A549 treated with Mapracorat at 1 μM for 4 hours (cell line): ENCODE measurements around the gene IP6K1. TPM values are rescaled to one million over a fixed set of nuclear protein-coding genes. Genes with fewer than 3 reads are reported as not detected.

Experiments
- total RNA-seq: library from RNA; stranded (reverse); fragments of 200-300 nt; extraction: Qiagen RNA extraction; gene quantifications from 5 replicates; pipeline ENCODE4 v1.2.3, GENCODE V29; 2022

The IP6K1 gene
- total RNA-seq, result 19.0 to 22.9 TPM (median 21.8 TPM) in 5 replicates

DNA sequence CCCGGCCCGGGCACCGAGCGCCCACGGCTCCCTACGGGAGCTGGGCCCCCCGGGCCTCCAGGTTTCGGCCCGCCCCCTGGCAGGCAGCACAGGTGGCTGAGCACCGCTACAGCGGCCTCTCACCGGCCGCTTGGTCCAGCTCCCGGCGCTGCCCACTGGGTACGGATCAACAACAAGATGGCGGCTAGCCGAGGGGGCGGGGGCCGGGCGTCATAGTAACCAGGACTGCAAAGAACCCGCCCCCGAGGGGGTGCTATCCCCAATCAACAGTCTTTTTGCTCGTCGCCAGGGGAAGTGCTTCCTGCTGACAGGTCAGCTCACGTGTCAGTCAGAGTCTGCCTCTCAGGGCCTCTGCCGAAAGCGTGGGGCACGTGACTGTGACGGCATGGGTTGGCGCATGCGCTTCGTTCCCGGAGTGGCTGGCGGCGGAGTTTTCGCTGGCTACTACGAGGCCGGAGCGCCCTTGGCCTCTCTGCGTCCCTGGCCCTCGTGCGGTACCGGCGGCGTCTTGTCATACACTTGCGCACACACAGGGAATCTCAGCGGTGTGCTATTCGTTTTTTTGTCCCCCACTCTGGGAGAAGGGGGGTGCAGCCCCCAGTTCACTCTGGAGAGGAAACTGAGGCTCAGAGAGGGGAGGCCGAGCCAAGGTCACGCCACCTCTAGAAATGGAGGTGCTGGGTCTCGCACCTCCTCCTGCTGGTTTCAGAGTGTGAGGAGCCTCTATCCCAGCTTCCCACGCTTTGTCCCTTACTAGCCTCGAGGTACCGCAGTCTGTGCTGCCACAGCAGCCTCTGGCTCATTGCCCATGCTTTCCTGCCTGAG, at the start of gene IP6K1:
Gene IP6K1, minus strand, starts transcription at position 186 of the 825 bp plus-strand sequence. CDS start 38,502 bp downstream, outside the sequence.

DNA sequence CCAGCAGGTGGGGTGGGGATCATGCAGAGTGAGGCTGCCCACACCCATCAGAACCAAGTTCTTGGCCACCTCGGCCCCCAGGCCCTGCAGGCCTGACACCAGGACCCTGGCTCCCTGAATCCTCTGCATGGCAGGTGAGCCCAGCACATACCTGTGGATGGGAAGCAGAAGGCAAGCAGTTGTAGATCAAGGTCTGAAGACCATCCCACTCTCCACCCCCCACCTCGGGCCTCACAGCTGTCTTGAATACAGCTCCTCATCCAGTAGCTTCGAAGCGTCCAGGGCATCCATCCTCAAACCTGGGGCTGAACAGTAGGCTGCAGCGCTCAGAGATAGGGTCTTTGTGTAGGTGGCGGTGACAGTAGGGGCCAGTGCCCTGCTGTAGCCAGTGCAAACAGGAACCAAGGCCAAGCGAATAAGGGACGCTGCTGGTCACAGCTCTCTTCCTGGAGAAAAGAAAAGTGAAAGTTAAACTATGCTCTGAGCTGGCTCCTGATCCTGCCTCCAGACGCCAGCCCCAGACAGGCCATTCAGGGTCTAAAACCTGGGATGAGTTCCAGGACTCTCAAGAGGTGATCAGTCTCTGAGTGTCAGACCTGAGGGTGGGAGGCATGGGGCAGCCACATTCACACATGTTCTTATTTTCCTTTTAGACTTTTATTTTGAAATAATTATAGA, 27.3 kb upstream of the IP6K1 start, which contains the start of gene UBA7:
Gene UBA7, minus strand, starts transcription at position 457 of the 678 bp plus-strand sequence. Its CDS starts 166 bp downstream, at position 291.

GRCh38 chr3:49802719-49803464, 16.6 kb upstream of the IP6K1 start, which contains the start of gene INKA1:
INKA1 (plus strand) TSS chr3:49803261; CDS start chr3:49803393, 132 bp downstream.

DNA sequence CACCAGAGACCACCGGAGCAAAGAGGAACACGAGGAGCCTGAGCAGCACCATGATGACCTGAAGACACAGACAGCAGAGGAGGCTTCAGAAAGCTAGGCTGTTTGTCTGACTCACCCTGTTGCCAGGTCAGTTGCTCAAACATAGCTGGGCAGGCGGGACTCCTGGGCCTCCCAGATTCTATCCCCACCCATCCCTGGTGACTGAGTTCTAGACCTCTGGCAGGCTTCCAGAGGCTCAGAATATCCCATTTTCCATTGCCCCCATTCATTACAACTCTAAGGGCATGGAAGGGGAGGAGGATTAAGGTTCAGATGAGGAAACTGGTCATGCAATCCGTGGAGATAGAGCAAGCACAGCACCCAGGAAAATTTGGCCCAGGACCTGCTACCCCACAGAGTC, 13.4 kb upstream of the IP6K1 start, which contains the start of gene CDHR4:
Gene CDHR4, minus strand, starts transcription at position 113 of the 400 bp plus-strand sequence. Its CDS starts 61 bp downstream, at position 52.

GRCh38 chr3:49723628-49724551, 62.5 kb downstream of the IP6K1 start, which contains the start of gene GMPPB:
GMPPB (minus strand) TSS chr3:49723951; CDS start chr3:49723726, 225 bp downstream.

GRCh38 chr3:49719214-49719884, 67.0 kb downstream of the IP6K1 start, which contains the start of gene AMIGO3:
AMIGO3 (minus strand) TSS chr3:49719684; CDS start chr3:49719465, 219 bp downstream.

GRCh38 chr3:49689046-49689907, 97.1 kb downstream of the IP6K1 start, which contains the start of the genes MST1 and RNF123:
MST1 (minus strand) TSS chr3:49689474; CDS start chr3:49688691, 783 bp downstream.
RNF123 (plus strand) TSS chr3:49689557; CDS start chr3:49691166, 1,609 bp downstream.

Other genes starting within 250 kb of the IP6K1 start
- gene BSN, start 232.1 kb downstream of the IP6K1 start, total RNA-seq, result 0.09 to 0.41 TPM (median 0.13 TPM) in 5 replicates
- gene APEH, start 112.2 kb downstream of the IP6K1 start, total RNA-seq, result 59.7 to 71.2 TPM (median 63.7 TPM) in 5 replicates
- gene MST1, start 97.1 kb downstream of the IP6K1 start, total RNA-seq, result 1.3 to 1.9 TPM (median 1.6 TPM) in 5 replicates
- 10.2 to 16.4 TPM (median 14.9 TPM) in 5 replicates for gene RNF123, start 97.0 kb downstream of the IP6K1 start, total RNA-seq
- 0.17 to 1.5 TPM (median 0.82 TPM) in 5 replicates for gene AMIGO3, start 66.9 kb downstream of the IP6K1 start, total RNA-seq
- gene GMPPB, start 62.6 kb downstream of the IP6K1 start, total RNA-seq, result 14.4 to 20.6 TPM (median 19.5 TPM) in 5 replicates
- 0.10 to 0.64 TPM (median 0.22 TPM) in 5 replicates for gene CDHR4, start 13.3 kb upstream of the IP6K1 start, total RNA-seq
- gene INKA1, start 16.7 kb upstream of the IP6K1 start, total RNA-seq, result 1.4 to 3.1 TPM (median 2.1 TPM) in 5 replicates
- 0.30 to 0.70 TPM (median 0.41 TPM) in 5 replicates for gene UBA7, start 27.4 kb upstream of the IP6K1 start, total RNA-seq
- gene TRAIP, start 70.0 kb upstream of the IP6K1 start, total RNA-seq, result 10.2 to 14.5 TPM (median 13.8 TPM) in 5 replicates
- 0.16 to 0.32 TPM (median 0.21 TPM) in 5 replicates for gene CAMKV, start 83.4 kb upstream of the IP6K1 start, total RNA-seq
- 6.1 to 8.3 TPM (median 7.6 TPM) in 5 replicates for gene MST1R, start 117.3 kb upstream of the IP6K1 start, total RNA-seq
- gene MON1A, start 143.3 kb upstream of the IP6K1 start, total RNA-seq, result 5.1 to 9.5 TPM (median 8.1 TPM) in 5 replicates
- gene RBM6, start 153.6 kb upstream of the IP6K1 start, total RNA-seq, result 21.9 to 27.2 TPM (median 25.8 TPM) in 5 replicates